HG03196 (cell line): ENCODE results near the gene LRRC10.
"Not testable (repeated sequence)": the region's sequence is repeated elsewhere in the genome, so short reads cannot be mapped to it uniquely, and the experiment has no call there.

Experiments used
- ATAC-seq: cut with Tn5 transposase; IDR thresholded peaks from one replicate; pipeline ENCODE4 v1.9.1; 2021; ENCODE audit not compliant: unreplicated experiment

LRRC10 gene

DNA sequence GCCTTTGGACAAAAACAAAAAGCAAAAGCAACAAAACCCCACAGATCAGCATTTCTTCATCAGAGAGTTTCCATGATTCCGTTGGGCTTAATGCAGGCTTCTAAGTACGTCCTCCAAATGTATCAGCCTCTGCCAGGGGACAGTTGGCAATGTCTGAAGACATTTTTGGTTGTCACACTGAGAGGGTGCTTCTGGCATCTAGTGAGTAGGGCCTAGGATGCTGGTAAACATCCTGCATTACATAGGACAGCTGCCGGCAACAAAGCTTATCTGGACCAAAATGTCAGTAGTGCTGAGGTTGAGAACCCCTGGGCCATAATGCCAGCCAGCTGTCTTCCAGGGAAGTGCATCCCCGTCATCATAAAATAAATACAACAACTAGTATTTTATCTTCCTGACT lies 9.4 kb upstream of the LRRC10 start:
- ATAC-seq, result no peak

DNA sequence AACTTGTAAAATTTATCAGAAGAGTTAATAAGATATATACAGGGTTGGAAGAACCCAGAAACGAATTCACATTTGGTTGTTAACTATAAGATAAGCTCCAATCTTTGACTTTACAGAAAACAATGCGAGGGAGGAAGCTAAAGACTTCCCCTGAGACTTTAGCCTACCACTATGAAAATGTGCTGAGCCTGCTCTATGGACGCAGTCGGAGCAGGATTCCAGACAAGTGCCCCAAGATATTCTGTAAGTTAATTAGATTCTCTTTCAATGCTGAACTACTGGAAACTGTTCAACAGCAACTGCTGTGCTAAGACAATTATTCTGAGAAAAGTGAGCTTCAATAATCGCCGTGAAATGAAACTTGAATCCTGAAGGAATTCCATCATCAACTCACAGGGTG lies 8.3 kb upstream of the LRRC10 start:
- no peak for ATAC-seq

DNA sequence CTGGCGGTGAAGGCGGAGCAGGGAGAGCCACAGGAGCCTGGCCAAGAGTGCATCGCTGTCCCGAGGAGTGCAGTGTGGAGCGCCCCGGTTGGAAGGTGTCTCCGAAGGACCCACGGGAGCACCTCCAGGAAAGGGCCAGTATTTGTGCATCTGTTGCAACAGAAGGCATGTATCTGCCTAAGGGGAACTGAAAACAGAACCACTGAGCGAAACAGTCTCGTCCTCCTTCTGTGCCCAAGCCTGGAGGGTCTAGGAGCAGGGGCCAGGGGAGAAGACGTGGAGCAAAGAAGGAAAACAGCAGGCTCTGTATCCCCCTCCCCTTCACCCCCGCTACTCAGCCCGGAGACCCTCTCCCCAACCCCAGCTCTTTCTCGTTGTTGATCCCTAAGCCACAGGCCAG lies 5.3 kb upstream of the LRRC10 start:
- no peak for ATAC-seq

DNA sequence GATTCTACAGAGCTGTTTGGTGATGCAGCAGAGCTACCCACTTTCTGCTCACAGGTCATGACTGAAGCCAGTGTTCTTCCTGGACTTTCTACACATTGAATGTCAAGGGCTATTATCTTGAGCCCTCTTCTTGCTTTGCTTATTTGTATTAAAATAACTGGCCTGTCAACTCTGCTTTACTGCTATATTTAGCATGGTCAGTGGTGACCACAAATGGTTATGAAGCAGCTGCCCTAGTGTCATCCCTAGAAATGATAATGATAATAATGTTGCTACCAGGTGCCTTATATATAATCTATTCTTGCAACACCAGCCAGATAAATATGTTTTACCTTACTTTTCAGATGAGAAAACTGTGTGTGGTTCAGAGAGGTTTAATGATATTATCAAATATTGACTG lies 2.6 kb upstream of the LRRC10 start:
- no peak for ATAC-seq

DNA sequence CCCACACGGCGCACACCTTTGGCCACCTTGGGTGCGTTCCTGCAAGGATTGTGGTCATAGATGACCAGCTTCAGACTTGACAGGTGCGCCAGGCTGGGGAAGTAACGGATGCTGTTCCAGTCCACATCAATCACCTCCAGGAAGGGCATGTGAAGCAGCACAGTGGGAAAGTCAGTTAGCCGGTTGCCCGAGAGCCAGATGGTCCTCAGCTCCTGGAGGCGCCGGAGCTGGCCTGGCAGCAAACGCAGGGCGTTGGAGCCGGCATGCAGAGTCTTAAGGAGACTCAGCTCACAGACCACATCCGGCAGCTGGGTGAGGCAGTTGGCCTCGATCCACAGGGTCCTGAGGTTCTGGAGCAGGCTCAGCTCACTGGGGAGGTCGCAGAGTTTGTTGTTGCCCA lies 581 bp downstream of the LRRC10 start:
- ATAC-seq, result no peak

DNA sequence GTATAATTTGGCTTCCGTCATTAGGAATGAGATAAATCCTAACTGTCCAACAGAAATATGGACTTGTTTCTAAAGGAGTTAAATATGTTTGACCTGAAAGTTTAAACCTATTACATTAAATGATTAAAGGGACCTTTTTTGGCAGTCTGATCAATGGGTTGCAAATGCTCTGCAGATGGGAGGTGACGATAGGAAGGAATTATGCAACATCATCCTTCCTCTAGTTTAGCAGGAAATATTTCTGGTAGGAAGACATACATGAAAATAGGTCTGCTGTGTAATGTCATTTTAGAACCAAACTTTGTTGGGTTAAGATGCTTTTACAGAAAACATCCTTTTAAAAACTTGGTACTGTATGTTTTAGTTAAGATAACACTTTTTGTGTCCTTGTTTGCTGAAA lies 2.6 kb downstream of the LRRC10 start:
- no peak for ATAC-seq

DNA sequence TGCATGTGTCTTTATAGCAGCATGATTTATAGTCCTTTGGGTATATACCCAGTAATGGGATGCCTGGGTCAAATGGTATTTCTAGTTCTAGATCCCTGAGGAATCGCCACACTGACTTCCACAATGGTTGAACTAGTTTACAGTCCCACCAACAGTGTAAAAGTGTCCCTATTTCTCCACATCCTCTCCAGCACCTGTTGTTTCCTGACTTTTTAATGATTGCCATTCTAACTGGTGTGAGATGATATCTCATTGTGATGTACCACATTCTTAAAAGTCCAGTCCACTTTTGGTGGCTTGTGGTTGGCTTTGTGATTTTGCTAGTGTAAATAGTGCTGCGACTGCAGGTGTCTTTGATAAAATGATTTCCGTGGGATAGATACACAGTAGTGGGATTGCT lies 6.4 kb downstream of the LRRC10 start:
- not testable (repeated sequence) for ATAC-seq

DNA sequence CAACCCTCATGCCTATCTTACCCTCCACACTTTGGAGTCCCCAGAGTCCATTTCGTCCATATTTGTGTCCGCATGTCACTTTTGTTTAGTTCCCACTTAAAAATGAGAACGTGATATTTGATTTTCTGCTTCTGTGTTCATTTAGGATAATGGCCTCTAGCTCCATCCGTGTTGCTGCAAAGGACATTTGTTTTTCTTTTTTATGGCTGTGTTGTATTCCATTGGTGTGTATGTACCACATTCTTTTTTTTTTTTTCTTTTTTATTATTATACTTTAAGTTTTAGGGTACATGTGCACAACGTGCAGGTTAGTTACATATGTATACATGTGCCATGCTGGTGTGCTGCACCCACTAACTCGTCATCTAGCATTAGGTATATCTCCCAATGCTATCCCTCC lies 7.2 kb downstream of the LRRC10 start:
- ATAC-seq, result not testable (repeated sequence)

DNA sequence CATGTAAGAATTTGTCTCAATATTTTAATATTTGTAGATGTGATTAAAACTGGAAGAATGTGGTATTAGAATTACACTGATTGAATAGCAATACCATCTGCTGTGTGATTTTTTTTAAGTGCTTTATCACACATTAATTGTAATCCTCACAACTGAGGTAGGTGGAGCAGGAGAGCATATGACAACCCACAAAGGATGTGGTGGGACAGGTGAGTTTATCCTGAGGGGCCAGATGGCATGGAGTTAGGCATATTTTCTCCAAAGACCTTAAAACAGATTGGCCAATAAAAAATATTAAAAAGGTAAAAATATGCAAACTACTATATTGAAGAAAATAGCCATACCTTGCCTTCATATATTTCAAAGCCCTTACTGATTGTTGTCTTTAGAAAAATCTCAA lies 7.8 kb downstream of the LRRC10 start:
- ATAC-seq, result no peak

DNA sequence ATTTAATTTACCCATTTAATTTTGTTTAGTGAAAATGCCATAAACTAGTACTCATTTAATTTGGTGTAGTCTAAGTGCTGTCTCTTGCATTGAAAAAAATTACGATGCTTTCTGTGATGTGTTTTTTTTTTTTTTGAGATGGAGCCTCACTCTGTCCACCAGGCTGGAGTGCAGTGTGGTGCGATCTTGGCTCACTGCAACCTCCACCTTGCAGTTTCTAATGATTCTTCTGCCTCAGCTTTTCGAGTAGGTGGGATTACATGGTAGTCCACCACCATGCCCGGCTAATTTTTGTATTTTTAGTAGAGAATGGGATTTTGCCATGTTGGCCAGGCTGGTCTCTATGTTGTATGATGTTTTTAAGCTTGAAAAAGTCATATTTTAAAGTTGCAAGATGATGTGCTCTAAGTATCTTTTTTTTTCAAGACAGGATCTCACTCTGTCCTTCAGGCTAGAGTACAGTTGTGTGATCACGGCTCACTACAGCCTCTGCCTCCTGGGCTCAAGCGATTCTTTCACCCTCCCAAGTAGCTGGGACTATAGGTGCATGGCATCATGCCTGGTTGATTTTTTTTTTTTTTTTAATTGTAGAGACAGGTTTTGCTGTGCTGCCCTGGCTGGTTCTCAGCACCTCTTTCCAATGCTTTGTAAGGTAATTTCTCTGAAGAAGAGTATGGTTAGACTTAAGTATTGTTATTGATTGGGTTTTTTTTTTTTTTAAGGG lies 8.6 kb downstream of the LRRC10 start:
- ATAC-seq, result no peak

DNA sequence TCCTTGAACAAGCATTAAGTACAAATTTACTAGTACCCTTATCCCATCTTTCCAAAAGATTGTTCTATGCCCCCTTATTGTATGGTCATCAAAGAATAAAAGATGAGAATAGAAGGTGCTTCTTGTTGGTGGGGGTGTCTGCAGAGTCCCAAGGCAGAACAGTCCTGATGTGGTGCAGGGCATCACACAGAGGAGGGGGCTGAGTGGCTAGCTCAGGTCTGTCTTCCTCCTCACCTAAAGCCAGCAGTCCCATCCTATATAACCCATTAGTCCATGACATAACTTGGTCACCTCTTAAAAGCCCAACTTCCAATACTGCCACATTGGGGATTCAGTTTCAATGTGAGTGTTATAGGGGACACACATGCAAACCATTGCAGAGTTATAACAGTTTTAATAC lies 9.9 kb downstream of the LRRC10 start:
- no peak for ATAC-seq

DNA sequence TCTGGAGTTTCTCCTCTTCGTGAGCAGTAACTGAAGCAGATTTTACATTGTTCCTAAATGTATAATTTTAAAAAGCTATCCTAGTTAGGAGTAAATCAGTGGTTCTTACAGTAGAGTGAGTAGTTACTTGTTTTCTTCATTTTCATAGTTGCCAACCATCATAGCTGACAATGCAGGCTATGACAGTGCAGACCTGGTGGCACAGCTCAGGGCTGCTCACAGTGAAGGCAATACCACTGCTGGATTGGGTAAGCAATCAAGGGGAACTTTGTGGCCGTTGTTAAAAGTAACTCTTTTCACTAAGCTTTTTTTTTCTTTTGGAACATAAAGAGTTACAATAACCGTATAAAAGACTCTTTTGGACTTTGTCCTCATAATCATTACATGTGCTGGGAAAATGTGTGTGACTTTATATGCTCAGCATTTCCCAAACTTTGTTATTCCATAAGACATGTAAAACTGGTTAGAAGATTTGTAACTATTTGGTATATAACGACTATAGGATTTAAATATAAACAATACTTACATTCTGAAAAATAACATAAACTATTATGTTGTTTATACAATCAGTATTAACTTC lies 12.4 kb downstream of the LRRC10 start:
- ATAC-seq, result no peak

DNA sequence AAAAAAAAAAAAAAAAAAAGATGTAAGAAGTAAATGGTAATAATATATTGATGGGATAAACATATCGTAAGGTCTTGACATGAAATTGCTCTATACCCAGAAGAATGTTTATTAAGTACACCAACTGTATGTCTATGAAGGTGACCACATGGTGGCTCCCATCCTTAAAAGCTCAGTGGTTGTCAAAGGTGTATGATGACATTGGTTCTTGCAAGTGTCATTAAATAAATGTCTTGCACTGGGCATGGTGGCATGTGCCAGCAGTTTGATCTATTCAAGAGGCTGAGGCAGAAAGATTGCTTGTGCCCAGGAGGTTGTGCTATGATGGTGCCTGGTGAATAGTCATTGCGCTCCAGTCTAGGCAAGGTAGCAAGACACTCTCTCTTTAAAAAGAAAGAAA lies 15.0 kb downstream of the LRRC10 start:
- ATAC-seq, result no peak

DNA sequence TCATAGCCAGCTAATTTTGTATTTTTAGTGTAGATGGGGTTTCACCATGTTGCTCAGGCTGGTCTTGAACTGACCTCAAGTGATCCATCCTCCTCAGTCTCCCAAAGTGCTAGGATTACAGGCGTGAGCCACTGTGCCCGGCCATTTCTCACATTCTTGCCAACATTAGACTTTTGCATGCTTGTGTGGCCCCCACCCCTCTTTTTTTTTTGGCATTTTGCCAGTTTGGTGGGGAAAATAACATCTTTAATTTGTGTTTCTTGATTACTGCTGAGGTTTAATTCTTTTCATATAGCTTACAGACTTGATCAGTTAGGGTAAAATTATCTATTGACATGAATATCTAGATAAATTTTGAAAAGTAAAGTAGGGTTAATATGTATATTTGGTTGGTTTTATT lies 21.6 kb downstream of the LRRC10 start:
- ATAC-seq, result no peak

DNA sequence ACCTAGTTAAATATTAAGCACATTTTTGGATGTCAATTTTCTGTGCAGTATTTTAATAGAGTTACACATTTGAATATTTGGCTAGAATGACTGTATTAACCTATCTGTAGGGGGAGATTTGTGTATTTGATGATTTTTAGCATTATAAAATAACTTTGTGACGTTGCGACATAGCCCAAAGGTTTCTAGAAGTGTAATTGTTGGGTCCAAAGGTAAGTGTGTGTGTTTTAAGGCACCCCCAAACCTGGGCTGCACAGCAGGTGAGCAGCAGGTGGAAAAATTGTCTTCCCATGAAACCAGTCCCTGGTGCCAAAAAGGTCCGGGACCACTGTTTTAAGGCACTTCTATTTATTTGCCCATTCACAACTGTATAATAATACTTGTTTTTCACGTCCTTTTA lies 22.2 kb downstream of the LRRC10 start:
- no peak for ATAC-seq

DNA sequence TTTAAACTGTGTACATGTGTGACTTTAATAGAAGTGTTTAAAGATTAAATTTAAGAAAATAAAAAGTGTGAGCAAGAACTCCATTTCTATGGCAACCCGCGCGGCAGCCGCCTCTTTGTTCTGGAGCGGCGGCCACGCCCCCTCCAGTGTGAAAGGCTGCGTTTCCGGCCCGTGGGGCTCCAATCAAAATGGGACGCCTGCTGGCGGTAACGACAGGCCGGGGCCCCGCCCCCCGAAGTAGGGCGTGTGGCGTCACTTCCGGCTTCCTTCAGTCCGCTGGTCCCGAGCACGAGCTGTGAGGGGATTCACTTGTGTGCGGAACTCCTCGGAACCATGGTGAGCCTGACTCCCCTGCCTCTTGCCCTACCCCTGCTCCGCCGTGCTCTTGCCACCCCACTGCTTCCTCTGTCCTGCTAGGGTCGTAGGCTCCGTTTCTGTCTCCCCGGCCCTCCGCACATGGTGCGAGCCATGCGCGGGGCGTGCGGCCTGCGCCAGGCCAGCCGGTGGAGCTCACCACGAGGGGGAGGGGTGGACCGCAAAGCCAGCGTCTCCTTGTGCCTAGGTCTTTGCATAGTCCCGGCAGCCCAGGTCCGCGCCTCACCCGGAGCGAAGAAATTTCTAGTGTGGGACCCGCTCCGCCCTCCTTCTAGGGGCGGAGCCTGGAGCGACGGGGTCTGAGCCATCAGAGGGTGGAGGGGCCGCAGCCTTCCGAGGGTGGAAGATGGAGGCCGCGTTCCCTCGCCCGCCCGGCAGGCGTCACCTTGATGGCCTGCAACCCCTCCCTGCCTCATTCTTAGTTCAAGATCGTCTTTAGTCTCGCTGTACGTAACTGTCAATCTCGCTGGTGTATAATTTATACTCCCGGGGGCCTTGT lies 25.3 kb downstream of the LRRC10 start, which contains the start of gene CCT2:
TSS of gene CCT2 (plus strand) at position 271 of the 874 bp plus-strand sequence. CDS start at position 334, 63 bp downstream.
- ATAC-seq, result peak; percentile 97

DNA sequence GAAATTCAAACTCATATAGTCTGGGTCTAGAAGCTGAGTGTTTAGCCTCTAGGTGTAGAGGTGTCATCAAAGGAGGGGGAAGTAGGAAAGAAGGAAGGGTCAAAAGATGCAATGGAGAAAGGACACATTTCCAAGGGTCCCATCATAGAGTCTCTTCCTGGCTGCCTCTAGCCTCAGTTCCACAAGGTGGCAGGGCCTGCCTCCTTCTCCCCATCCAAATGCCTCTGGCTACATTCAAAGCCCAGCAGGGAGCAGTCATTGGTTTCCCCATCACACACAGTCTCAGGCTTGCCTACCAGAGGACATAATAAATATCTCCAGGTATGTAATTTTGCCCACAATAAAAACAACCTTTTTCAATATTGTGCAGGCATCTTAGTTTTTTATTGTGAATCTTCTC lies 27.5 kb downstream of the LRRC10 start:
- ATAC-seq, result no peak

DNA sequence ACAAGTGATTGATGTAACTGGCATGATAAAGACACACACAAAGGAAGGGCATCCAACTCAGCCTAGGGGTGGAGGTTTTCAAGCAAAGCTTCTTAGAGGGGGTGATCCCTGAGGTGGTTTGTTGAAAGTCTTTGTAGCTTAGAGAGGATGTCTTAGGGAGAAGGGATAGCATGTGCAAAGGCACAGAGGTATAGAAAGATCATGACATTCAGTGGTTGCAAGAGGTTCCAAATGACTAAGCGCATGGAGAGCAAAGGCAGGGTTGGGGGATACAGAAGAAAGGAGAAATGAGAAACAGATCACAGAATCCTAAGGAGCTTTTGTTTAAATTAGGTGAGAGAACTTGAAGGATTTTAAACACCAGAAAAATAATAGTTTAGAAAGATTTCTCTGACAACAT lies 30.6 kb downstream of the LRRC10 start:
- ATAC-seq, result no peak

DNA sequence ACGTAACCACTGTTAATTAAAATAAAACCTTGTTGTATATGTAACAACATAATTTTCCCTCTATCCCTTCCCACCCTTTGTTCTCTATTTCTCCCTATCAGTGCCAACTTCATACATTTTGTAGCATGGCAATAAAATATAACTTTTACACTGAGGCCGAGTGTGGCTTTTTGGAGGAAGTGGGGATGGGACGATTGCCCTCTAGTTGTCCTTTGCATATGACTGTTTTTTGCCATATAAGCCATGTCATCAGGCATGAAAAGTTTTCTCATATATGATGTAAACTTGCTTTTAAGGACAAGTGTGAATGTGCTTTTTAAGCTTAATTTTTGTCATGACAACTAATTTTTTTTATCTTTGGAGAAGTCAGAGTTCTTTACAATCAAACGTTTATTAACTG lies 31.7 kb downstream of the LRRC10 start:
- ATAC-seq, result no peak

DNA sequence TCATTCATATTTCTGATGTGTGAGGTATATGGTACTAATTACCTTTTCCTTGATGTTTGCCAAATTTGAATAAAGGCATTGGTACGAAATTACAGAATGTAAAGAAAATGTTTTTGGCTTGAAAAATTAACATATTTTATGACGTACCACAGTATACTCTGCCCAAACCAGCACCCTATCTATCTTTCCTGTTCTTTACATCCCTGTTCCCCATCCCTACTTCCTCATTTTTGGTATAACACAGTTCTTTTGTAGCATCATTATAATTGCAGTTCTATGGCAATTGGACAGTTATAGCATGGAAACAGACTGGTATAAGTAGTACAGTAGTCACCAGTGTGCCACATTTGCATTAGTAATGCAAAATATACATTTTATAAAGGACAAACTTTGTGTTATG lies 32.4 kb downstream of the LRRC10 start:
- ATAC-seq, result no peak

DNA sequence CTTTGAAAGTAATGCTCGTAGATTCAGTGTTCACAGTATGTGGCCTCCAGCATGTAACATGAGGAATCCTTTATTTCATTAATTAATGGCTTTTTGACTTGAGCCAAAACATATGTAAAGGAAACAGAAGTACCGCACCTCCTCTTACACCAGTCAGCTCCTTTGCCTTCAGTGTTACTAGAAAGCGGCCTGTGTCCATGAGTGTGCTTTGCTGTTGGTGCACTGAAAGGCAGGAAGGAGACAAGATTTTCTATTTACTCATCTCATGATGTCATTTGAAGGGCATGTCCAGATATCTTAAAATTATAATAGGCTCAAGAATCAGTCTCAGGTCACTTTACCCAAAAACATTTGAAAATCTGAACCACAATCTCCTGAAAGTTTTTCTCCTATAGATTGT lies 35.4 kb downstream of the LRRC10 start:
- no peak for ATAC-seq
